HEK293 (cell line): ENCODE data around the gene MAGI1.

Experiments used
- CTCF ChIA-PET: fragments of 350-600 bp; formaldehyde crosslinking; extraction: SDS; loops from one replicate; lab custom pipeline; 2021; ENCODE audit warnings: antibody characterized with exemption; lab: Yijun Ruan, JAX
- POLR2A ChIA-PET: fragments of 300-600 bp; formaldehyde crosslinking; extraction: SDS; loops from one replicate; lab custom pipeline; 2020; ENCODE audit warnings: antibody characterized with exemption, inconsistent platforms; lab: Yijun Ruan, JAX
- H3K27ac ChIP-seq: fragments of 200-500 bp; sonication (Bioruptor generic); 2 replicates; pipeline ENCODE4 v1.5.1; 2014; ENCODE audit warnings: low read depth, low read length, control low read depth, inconsistent platforms; ENCODE audit errors: extremely low read depth
- H3K36me3 ChIP-seq, 2 experiments: fragments of 200-500 bp in 1 of 2; sonication (Bioruptor generic) in 1 of 2; 1 replicate in 1 of 2; 2 replicates in 1 of 2; pipeline ENCODE4 v1.5.1; 2014 to 2017; ENCODE audit warnings: inconsistent platforms in 2 of 2, low read length in 2 of 2; ENCODE audit not compliant: control insufficient read depth in 2 of 2, insufficient read depth in 1 of 2
- H3K4me1 ChIP-seq: fragments of 200-500 bp; sonication (Bioruptor generic); 2 replicates; pipeline ENCODE4 v1.5.1; 2014; ENCODE audit warnings: mild to moderate bottlenecking, low read length, inconsistent platforms; ENCODE audit not compliant: control insufficient read depth, insufficient read depth
- H3K4me3 ChIP-seq: 2 replicates; pipeline ENCODE4 v1.5.1; 2011; ENCODE audit warnings: low read depth, mild to moderate bottlenecking, control low read depth, low read length, moderate library complexity
- H3K9me3 ChIP-seq: fragments of 200-500 bp; sonication (Bioruptor generic); 2 replicates; pipeline ENCODE4 v1.5.1; 2014; ENCODE audit warnings: low read depth, low read length, inconsistent platforms; ENCODE audit not compliant: control insufficient read depth, insufficient read depth
- EGR2 ChIP-seq: fragments of 450-650 bp; formaldehyde crosslinking; IDR thresholded peaks from 2 replicates; pipeline ENCODE4 v1.5.1; 2016; ENCODE audit warnings: low read depth, missing biosample characterization, missing genetic modification characterization
- IKZF3 ChIP-seq: fragments of 450-650 bp; IDR thresholded peaks from 2 replicates; pipeline ENCODE4 v1.5.0; 2018; ENCODE audit warnings: missing biosample characterization, mild to moderate bottlenecking, missing genetic modification characterization, moderate library complexity
- MZF1 ChIP-seq: fragments of 450-650 bp; formaldehyde crosslinking; IDR thresholded peaks from 2 replicates; pipeline ENCODE4 v1.5.1; 2017; ENCODE audit warnings: missing biosample characterization, missing genetic modification characterization, borderline replicate concordance
- RBAK ChIP-seq: fragments of 450-650 bp; formaldehyde crosslinking; IDR thresholded peaks from 2 replicates; pipeline ENCODE4 v1.5.1; 2016; ENCODE audit warnings: missing biosample characterization, missing genetic modification characterization
- TRIM28 ChIP-seq: IDR thresholded peaks from 2 replicates; pipeline ENCODE4 v1.6.1; 2011; ENCODE audit warnings: low read length, control low read depth, borderline replicate concordance
- ZIC2 ChIP-seq: fragments of 450-650 bp; formaldehyde crosslinking; IDR thresholded peaks from 2 replicates; pipeline ENCODE4 v1.5.1; 2016; ENCODE audit warnings: missing biosample characterization, missing genetic modification characterization
- ZNF184 ChIP-seq: fragments of 450-650 bp; IDR thresholded peaks from 2 replicates; pipeline ENCODE4 v1.5.1; 2018; ENCODE audit warnings: missing biosample characterization, mild to moderate bottlenecking, missing genetic modification characterization
- ZNF350 ChIP-seq: fragments of 450-650 bp; formaldehyde crosslinking; IDR thresholded peaks from 2 replicates; pipeline ENCODE4 v1.5.0; 2017; ENCODE audit warnings: missing biosample characterization, mild to moderate bottlenecking, missing genetic modification characterization
- ZNF555 ChIP-seq: fragments of 450-650 bp; formaldehyde crosslinking; conservative IDR thresholded peaks from 2 replicates; pipeline ENCODE4 v1.5.1; 2017; ENCODE audit warnings: missing biosample characterization, mild to moderate bottlenecking, missing genetic modification characterization, inconsistent platforms
- ZNF600 ChIP-seq: fragments of 450-650 bp; formaldehyde crosslinking; IDR thresholded peaks from 2 replicates; pipeline ENCODE4 v1.5.1; 2016; ENCODE audit warnings: missing biosample characterization, missing genetic modification characterization
- ZNF701 ChIP-seq: fragments of 450-650 bp; formaldehyde crosslinking; IDR thresholded peaks from 2 replicates; pipeline ENCODE4 v1.5.1; 2016; ENCODE audit warnings: missing biosample characterization, missing genetic modification characterization
- ZNF707 ChIP-seq: fragments of 450-650 bp; formaldehyde crosslinking; IDR thresholded peaks from 2 replicates; pipeline ENCODE4 v1.5.1; 2016; ENCODE audit warnings: missing biosample characterization, missing genetic modification characterization
- ZNF792 ChIP-seq: fragments of 450-650 bp; formaldehyde crosslinking; IDR thresholded peaks from 2 replicates; pipeline ENCODE4 v1.5.1; 2016; ENCODE audit warnings: missing biosample characterization, missing genetic modification characterization
- ZSCAN16 ChIP-seq: fragments of 450-650 bp; formaldehyde crosslinking; IDR thresholded peaks from 2 replicates; pipeline ENCODE4 v1.5.1; 2016; ENCODE audit warnings: missing biosample characterization, missing genetic modification characterization
- TF ChIP-seq, protein P1 (sequence below): fragments of 450-650 bp; formaldehyde crosslinking; optimal IDR thresholded peaks from 2 replicates; pipeline ENCODE3; 2016; ENCODE audit warnings: missing biosample characterization, mild to moderate bottlenecking, missing genetic modification characterization
- TF ChIP-seq, protein P2 (sequence below): fragments of 450-650 bp; formaldehyde crosslinking; IDR thresholded peaks from 2 replicates; pipeline ENCODE4 v1.5.1; 2016; ENCODE audit warnings: missing biosample characterization, missing genetic modification characterization
- TF ChIP-seq, protein P3 (sequence below): fragments of 450-650 bp; IDR thresholded peaks from 2 replicates; pipeline ENCODE4 v1.5.1; 2018; ENCODE audit warnings: missing biosample characterization, mild to moderate bottlenecking, missing genetic modification characterization
- TF ChIP-seq, protein P4 (sequence below): fragments of 450-650 bp; formaldehyde crosslinking; IDR thresholded peaks from 2 replicates; pipeline ENCODE4 v1.5.0; 2017; ENCODE audit warnings: missing biosample characterization, missing genetic modification characterization, borderline replicate concordance
- TF ChIP-seq, protein P5 (sequence below): fragments of 450-650 bp; formaldehyde crosslinking; IDR thresholded peaks from 2 replicates; pipeline ENCODE4 v1.5.1; 2016; ENCODE audit warnings: missing biosample characterization, missing genetic modification characterization
- TF ChIP-seq, protein P6 (sequence below): fragments of 450-650 bp; formaldehyde crosslinking; IDR thresholded peaks from 2 replicates; pipeline ENCODE4 v1.5.1; 2016; ENCODE audit warnings: missing biosample characterization, missing genetic modification characterization, low read depth

MAGI1 gene

DNA sequence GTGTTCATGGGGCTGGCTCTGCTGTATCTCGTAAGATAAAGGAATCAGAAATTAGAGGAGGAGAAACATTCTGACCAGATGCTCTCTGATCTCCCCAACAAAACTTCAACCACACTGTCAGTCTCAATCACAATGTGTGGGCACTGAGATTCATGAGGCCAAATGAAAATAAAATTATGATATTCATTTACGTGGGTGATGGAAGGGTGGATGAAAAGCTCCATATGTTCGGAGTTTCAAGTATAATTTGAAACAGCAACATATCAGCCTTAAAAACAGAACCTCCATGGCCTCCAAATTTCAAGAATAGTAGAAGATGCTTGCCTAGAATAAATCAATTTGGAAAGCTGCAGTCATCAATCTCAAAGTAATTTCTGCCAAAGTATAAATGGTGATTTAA lies 363.7 kb downstream of the MAGI1 start:
- Histone ChIP-seq H3K4me1 (no peaks in the 10 kb centered on the region), H3K27ac (no peak overlapping the region), H3K9me3 (no peaks in the 10 kb centered on the region), H3K36me3 (no peaks in the 10 kb centered on the region), H3K4me3 (no peak overlapping the region)
- TF ChIP-seq ZNF792 (tag by site-specific recombination) (no peak), ZNF707 (tag by site-specific recombination) (no peak), ZNF701 (tag by site-specific recombination) (no peak), ZNF555 (tag by site-specific recombination) (no peak), EGR2 (tag by site-specific recombination) (no peak), ZNF184 (tag by site-specific recombination) (no peak), ZIC2 (tag by site-specific recombination) (no peak), IKZF3 (tag by site-specific recombination) (no peak), TRIM28 (no peak), RBAK (no peak), ZNF350 (tag by site-specific recombination) (no peak), MZF1 (no peak), ZSCAN16 (tag by site-specific recombination) (no peak), ZNF600 (no peak)
- TF ChIP-seq, protein P1, sequence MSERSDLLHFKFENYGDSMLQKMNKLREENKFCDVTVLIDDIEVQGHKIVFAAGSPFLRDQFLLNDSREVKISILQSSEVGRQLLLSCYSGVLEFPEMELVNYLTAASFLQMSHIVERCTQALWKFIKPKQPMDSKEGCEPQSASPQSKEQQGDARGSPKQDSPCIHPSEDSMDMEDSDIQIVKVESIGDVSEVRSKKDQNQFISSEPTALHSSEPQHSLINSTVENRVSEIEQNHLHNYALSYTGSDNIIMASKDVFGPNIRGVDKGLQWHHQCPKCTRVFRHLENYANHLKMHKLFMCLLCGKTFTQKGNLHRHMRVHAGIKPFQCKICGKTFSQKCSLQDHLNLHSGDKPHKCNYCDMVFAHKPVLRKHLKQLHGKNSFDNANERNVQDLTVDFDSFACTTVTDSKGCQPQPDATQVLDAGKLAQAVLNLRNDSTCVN = no peak
- TF ChIP-seq, protein P2, sequence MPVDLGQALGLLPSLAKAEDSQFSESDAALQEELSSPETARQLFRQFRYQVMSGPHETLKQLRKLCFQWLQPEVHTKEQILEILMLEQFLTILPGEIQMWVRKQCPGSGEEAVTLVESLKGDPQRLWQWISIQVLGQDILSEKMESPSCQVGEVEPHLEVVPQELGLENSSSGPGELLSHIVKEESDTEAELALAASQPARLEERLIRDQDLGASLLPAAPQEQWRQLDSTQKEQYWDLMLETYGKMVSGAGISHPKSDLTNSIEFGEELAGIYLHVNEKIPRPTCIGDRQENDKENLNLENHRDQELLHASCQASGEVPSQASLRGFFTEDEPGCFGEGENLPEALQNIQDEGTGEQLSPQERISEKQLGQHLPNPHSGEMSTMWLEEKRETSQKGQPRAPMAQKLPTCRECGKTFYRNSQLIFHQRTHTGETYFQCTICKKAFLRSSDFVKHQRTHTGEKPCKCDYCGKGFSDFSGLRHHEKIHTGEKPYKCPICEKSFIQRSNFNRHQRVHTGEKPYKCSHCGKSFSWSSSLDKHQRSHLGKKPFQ (tag by site-specific recombination) = no peak
- TF ChIP-seq, protein P3, sequence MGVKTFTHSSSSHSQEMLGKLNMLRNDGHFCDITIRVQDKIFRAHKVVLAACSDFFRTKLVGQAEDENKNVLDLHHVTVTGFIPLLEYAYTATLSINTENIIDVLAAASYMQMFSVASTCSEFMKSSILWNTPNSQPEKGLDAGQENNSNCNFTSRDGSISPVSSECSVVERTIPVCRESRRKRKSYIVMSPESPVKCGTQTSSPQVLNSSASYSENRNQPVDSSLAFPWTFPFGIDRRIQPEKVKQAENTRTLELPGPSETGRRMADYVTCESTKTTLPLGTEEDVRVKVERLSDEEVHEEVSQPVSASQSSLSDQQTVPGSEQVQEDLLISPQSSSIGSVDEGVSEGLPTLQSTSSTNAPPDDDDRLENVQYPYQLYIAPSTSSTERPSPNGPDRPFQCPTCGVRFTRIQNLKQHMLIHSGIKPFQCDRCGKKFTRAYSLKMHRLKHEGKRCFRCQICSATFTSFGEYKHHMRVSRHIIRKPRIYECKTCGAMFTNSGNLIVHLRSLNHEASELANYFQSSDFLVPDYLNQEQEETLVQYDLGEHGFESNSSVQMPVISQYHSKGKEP (tag by site-specific recombination) = no peak
- TF ChIP-seq, protein P4, sequence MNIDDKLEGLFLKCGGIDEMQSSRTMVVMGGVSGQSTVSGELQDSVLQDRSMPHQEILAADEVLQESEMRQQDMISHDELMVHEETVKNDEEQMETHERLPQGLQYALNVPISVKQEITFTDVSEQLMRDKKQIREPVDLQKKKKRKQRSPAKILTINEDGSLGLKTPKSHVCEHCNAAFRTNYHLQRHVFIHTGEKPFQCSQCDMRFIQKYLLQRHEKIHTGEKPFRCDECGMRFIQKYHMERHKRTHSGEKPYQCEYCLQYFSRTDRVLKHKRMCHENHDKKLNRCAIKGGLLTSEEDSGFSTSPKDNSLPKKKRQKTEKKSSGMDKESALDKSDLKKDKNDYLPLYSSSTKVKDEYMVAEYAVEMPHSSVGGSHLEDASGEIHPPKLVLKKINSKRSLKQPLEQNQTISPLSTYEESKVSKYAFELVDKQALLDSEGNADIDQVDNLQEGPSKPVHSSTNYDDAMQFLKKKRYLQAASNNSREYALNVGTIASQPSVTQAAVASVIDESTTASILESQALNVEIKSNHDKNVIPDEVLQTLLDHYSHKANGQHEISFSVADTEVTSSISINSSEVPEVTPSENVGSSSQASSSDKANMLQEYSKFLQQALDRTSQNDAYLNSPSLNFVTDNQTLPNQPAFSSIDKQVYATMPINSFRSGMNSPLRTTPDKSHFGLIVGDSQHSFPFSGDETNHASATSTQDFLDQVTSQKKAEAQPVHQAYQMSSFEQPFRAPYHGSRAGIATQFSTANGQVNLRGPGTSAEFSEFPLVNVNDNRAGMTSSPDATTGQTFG (tag by site-specific recombination) = no peak
- TF ChIP-seq, protein P5, sequence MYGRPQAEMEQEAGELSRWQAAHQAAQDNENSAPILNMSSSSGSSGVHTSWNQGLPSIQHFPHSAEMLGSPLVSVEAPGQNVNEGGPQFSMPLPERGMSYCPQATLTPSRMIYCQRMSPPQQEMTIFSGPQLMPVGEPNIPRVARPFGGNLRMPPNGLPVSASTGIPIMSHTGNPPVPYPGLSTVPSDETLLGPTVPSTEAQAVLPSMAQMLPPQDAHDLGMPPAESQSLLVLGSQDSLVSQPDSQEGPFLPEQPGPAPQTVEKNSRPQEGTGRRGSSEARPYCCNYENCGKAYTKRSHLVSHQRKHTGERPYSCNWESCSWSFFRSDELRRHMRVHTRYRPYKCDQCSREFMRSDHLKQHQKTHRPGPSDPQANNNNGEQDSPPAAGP (tag by site-specific recombination) = no peak
- TF ChIP-seq, protein P6, sequence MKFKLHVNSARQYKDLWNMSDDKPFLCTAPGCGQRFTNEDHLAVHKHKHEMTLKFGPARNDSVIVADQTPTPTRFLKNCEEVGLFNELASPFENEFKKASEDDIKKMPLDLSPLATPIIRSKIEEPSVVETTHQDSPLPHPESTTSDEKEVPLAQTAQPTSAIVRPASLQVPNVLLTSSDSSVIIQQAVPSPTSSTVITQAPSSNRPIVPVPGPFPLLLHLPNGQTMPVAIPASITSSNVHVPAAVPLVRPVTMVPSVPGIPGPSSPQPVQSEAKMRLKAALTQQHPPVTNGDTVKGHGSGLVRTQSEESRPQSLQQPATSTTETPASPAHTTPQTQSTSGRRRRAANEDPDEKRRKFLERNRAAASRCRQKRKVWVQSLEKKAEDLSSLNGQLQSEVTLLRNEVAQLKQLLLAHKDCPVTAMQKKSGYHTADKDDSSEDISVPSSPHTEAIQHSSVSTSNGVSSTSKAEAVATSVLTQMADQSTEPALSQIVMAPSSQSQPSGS (tag by site-specific recombination) = no peak
- CTCF ChIA-PET = interaction anchor here (0.8 to 4.8 kb wide), 2 partner anchors 74 to 235 kb away, joined by 4 to 41 read pairs; no protein-coding TSS in a partner anchor
- POLR2A ChIA-PET = no interaction called here
